NT2/D1 (cell line): ENCODE data around the gene EMILIN2.

Source experiments
- SUZ12 ChIP-seq: IDR thresholded peaks from 2 replicates; pipeline ENCODE4 v1.6.1; 2011; ENCODE audit not compliant: insufficient read length, insufficient read depth; ENCODE audit errors: extremely low read depth
- YY1 ChIP-seq: IDR thresholded peaks from 2 replicates; pipeline ENCODE4 v1.6.1; 2011; ENCODE audit not compliant: insufficient read length, insufficient read depth
- ZNF274 ChIP-seq: IDR thresholded peaks from 2 replicates; pipeline ENCODE4 v1.6.1; 2011; ENCODE audit warnings: mild to moderate bottlenecking, low read depth, low read length

GRCh38 chr18:2893676-2894075 lies 46.9 kb downstream of the EMILIN2 start:
- no peak for TF ChIP-seq ZNF274
- TF ChIP-seq YY1, result no peak
- TF ChIP-seq SUZ12, result no peak
